ENCODE results near the gene ZNF223. TPM values are rescaled to one million over a fixed set of nuclear protein-coding genes. Genes with fewer than 3 reads are reported as not detected.

ZNF223 gene
- total RNA-seq, 4 donors from 2014 or later: 3.6 to 48.5 (median 12.9) TPM

- Histone ChIP-seq H3K4me3 (no peak overlapping the region), H3K27ac (no peak overlapping the region), H3K27me3 (no peaks in the 10 kb centered on the region), H3K36me3 (no peaks in the 10 kb centered on the region), H3K4me1 (no peaks in the 10 kb centered on the region), H3K9me3 (peaks cover 0 to 30% of the 10 kb centered on the region in 2 donors)
- DNase-seq: no peak
- intact Hi-C loops (cut with DNase I; ENCODE audit: low total_unique reads): no loop called here
- no peak for TF ChIP-seq POLR2A (IDR thresholded peaks at IDR 0.05)
- TF ChIP-seq CTCF (IDR thresholded peaks at IDR 0.05): no peak
Observed at GRCh38 chr19:44069415-44069814, 17.6 kb downstream of the ZNF223 start.

- peak within 1 kb of the TSS; percentile 44 to 58 for H3K4me3 ChIP-seq
- no peaks in the 10 kb centered on the region for H3K4me1 ChIP-seq
- peak; percentile 83 to 87 for DNase-seq
- no peaks in the 10 kb centered on the region for H3K27me3 ChIP-seq
- intact Hi-C loops (cut with DNase I; ENCODE audit: low total_unique reads): no loop called here
- H3K9me3 ChIP-seq: peaks cover 0 to 5% of the 10 kb centered on the region in 2 donors
- peak within 1 kb of the TSS; percentile 49 to 59 for H3K27ac ChIP-seq
- TF ChIP-seq CTCF (IDR thresholded peaks at IDR 0.05): peak in 1 of 4 experiments; percentile 9
- no peak for TF ChIP-seq POLR2A (IDR thresholded peaks at IDR 0.05)
- no peaks in the 10 kb centered on the region for H3K36me3 ChIP-seq
Observed at GRCh38 chr19:44071824-44072542, 20.1 kb downstream of the ZNF223 start, which contains the start of gene ZNF284. Gene ZNF284 (plus strand): TSS chr19:44072159. CDS start chr19:44076390, 4,231 bp downstream.

- intact Hi-C loops (cut with DNase I; ENCODE audit: low total_unique reads): no loop called here
- no peak for TF ChIP-seq POLR2A (IDR thresholded peaks at IDR 0.05)
- Histone ChIP-seq H3K4me1 (no peaks in the 10 kb centered on the region), H3K27ac (peak overlapping the region in 1 of 2 donors; percentile 59), H3K4me3 (peak overlapping the region; percentile 44 to 58), H3K9me3 (no peaks in the 10 kb centered on the region), H3K27me3 (no peaks in the 10 kb centered on the region), H3K36me3 (no peaks in the 10 kb centered on the region)
- DNase-seq: no peak
Observed at GRCh38 chr19:44072543-44073401, 20.9 kb downstream of the ZNF223 start.

GRCh38 chr19:44076325-44076724 lies 24.5 kb downstream of the ZNF223 start:
- no peaks in the 10 kb centered on the region for H3K36me3 ChIP-seq
- H3K4me1 ChIP-seq: no peaks in the 10 kb centered on the region
- no peak overlapping the region for H3K27ac ChIP-seq
- H3K27me3 ChIP-seq: no peaks in the 10 kb centered on the region
- no peak overlapping the region for H3K4me3 ChIP-seq
- TF ChIP-seq POLR2A (IDR thresholded peaks at IDR 0.05) (no peak), CTCF (IDR thresholded peaks at IDR 0.05) (no peak)
- DNase-seq: no peak
- H3K9me3 ChIP-seq: no peaks in the 10 kb centered on the region
- intact Hi-C loops (cut with DNase I; ENCODE audit: low total_unique reads): no loop called here

GRCh38 chr19:44092108-44092507 lies 40.3 kb downstream of the ZNF223 start:
- no peak for DNase-seq
- no peaks in the 10 kb centered on the region for H3K4me1 ChIP-seq
- intact Hi-C loops (cut with DNase I; ENCODE audit: low total_unique reads): no loop called here
- no peak for TF ChIP-seq POLR2A (IDR thresholded peaks at IDR 0.05)
- no peak for TF ChIP-seq CTCF (IDR thresholded peaks at IDR 0.05)
- H3K27me3 ChIP-seq: no peaks in the 10 kb centered on the region
- no peaks in the 10 kb centered on the region for H3K9me3 ChIP-seq
- no peaks in the 10 kb centered on the region for H3K36me3 ChIP-seq
- H3K4me3 ChIP-seq: no peak overlapping the region
- H3K27ac ChIP-seq: no peak overlapping the region
